GM23338 (cell line): ENCODE results near the gene RALGPS1. TPM values are rescaled to one million over a fixed set of nuclear protein-coding genes. Genes with fewer than 3 reads are reported as not detected.
A peak's percentile ranks its signal among the peaks of the same experiment; 100 is the strongest.

ENCODE experiments used
- ATAC-seq: fragments of 200-7000 bp; cut with Tn5 transposase; 3 replicates; pipeline ENCODE4 v1.9.1; 2020
- DNase-seq: peaks from one replicate; pipeline ENCODE4 v3.0.0-alpha.2; 2015; ENCODE audit warnings: low spot score
- H2AFZ ChIP-seq: fragments of 200-600 bp; sonication (generic); 2 replicates; pipeline ENCODE4 v1.8.0; 2016; ENCODE audit warnings: antibody characterized with exemption, mild to moderate bottlenecking, moderate library complexity
- H3F3A ChIP-seq: fragments of 200-600 bp; sonication (generic); replicated peaks from 2 replicates; pipeline ENCODE4 v1.8.0; 2017; ENCODE audit warnings: antibody characterized with exemption, mixed run types, low read depth
- H3K27ac ChIP-seq: fragments of 200-600 bp; sonication (generic); 2 replicates; pipeline ENCODE4 v1.6.1; 2016; ENCODE audit warnings: low read depth
- H3K27me3 ChIP-seq: fragments of 200-600 bp; sonication (generic); 2 replicates; pipeline ENCODE4 v1.8.0; 2016; ENCODE audit warnings: mild to moderate bottlenecking, mixed run types, moderate library complexity; ENCODE audit not compliant: insufficient read depth
- H3K36me3 ChIP-seq: fragments of 200-600 bp; sonication (generic); 2 replicates; pipeline ENCODE4 v1.8.0; 2016; ENCODE audit warnings: mild to moderate bottlenecking; ENCODE audit not compliant: insufficient read depth
- H3K4me1 ChIP-seq: fragments of 200-600 bp; sonication (generic); 2 replicates; pipeline ENCODE4 v1.8.0; 2016; ENCODE audit warnings: mild to moderate bottlenecking, moderate library complexity; ENCODE audit not compliant: insufficient read depth
- H3K4me2 ChIP-seq: fragments of 200-600 bp; sonication (generic); 2 replicates; pipeline ENCODE4 v1.7.1; 2017; ENCODE audit warnings: mixed run types
- H3K4me3 ChIP-seq: fragments of 200-600 bp; sonication (generic); 2 replicates; pipeline ENCODE4 v1.6.1; 2016; ENCODE audit warnings: mixed run types
- H3K79me2 ChIP-seq: fragments of 200-600 bp; sonication (generic); replicated peaks from 2 replicates; pipeline ENCODE4 v1.8.0; 2017; ENCODE audit warnings: mild to moderate bottlenecking; ENCODE audit not compliant: insufficient read depth
- H3K9me2 ChIP-seq: fragments of 200-600 bp; sonication (generic); 2 replicates; pipeline ENCODE4 v1.8.0; 2017; ENCODE audit not compliant: insufficient read depth
- H4K20me1 ChIP-seq: fragments of 200-600 bp; sonication (generic); replicated peaks from 2 replicates; pipeline ENCODE4 v1.8.0; 2017; ENCODE audit warnings: mild to moderate bottlenecking; ENCODE audit not compliant: insufficient read depth
- H3K27ac Mint-ChIP-seq: 2 replicates; pipeline ENCODE4 v1.8.0; 2020; ENCODE audit warnings: inconsistent platforms, mild to moderate bottlenecking, moderate library complexity, mixed read lengths
- H3K27me3 Mint-ChIP-seq: 3 replicates; pipeline ENCODE4 v1.8.0; 2022; ENCODE audit warnings: low read depth, mild to moderate bottlenecking, moderate library complexity, mixed read lengths, inconsistent platforms; ENCODE audit not compliant: insufficient read depth, poor library complexity
- H3K36me3 Mint-ChIP-seq: 3 replicates; pipeline ENCODE4 v1.8.0; 2021; ENCODE audit warnings: low read depth, mild to moderate bottlenecking, inconsistent platforms, moderate library complexity, mixed read lengths
- H3K4me1 Mint-ChIP-seq: 3 replicates; pipeline ENCODE4 v1.8.0; 2020; ENCODE audit warnings: mild to moderate bottlenecking, inconsistent platforms, mixed read lengths
- H3K4me3 Mint-ChIP-seq: 3 replicates; pipeline ENCODE4 v1.8.0; 2021; ENCODE audit warnings: moderate library complexity, mild to moderate bottlenecking, inconsistent platforms, mixed read lengths
- H3K9me3 Mint-ChIP-seq: 3 replicates; pipeline ENCODE4 v1.8.0; 2020; ENCODE audit warnings: moderate library complexity, mild to moderate bottlenecking, inconsistent platforms, mixed read lengths
- CREB1 ChIP-seq: fragments of 250-450 bp; sonication (Bioruptor Pico); IDR thresholded peaks from 2 replicates; pipeline ENCODE4 v1.5.0; 2020; ENCODE audit warnings: low read depth, mild to moderate bottlenecking, moderate library complexity
- EZH2 ChIP-seq: fragments of 200-600 bp; sonication (generic); IDR thresholded peaks from one replicate; pipeline ENCODE4 v1.8.0; 2017; ENCODE audit warnings: antibody characterized with exemption, mild to moderate bottlenecking, low read depth; ENCODE audit not compliant: unreplicated experiment
- EZH2phosphoT487 ChIP-seq: fragments of 200-600 bp; sonication (generic); IDR thresholded peaks from one replicate; pipeline ENCODE4 v1.8.1; 2018; ENCODE audit warnings: antibody characterized with exemption; ENCODE audit not compliant: unreplicated experiment
- JUNB ChIP-seq: IDR thresholded peaks from one replicate; pipeline ENCODE4 v1.6.1; 2016; ENCODE audit warnings: antibody characterized with exemption; ENCODE audit not compliant: unreplicated experiment
- NANOG ChIP-seq: IDR thresholded peaks from 2 replicates; pipeline ENCODE4 v1.6.1; 2016; ENCODE audit warnings: antibody characterized with exemption, borderline replicate concordance
- POLR2AphosphoS5 ChIP-seq: IDR thresholded peaks from 2 replicates; pipeline ENCODE4 v1.6.1; 2016; ENCODE audit warnings: antibody characterized with exemption, low read depth
- STAT1 ChIP-seq: IDR thresholded peaks from one replicate; pipeline ENCODE4 v1.6.1; 2016; ENCODE audit warnings: antibody characterized with exemption; ENCODE audit not compliant: unreplicated experiment
- polyA plus RNA-seq: library from polyadenylated mRNA; unstranded; fragments of >200 nt; fragmentation: Nextera tagmentation; extraction: Ambion mirVana; gene quantifications from 2 replicates; pipeline ENCODE4 v1.2.1, GENCODE V29; 2016
- total RNA-seq: library from RNA; depleted of rRNA; stranded (reverse); fragments of >200 nt; shearing (Covaris generic); gene quantifications from 2 replicates; pipeline ENCODE4 v1.2.3, GENCODE V29; 2014
- TF ChIP-seq, protein P1 (sequence below), 2 experiments: fragments of 200-600 bp in 1 of 2; sonication (generic) in 1 of 2; conservative IDR thresholded peaks; 2 replicates each; pipeline versions ENCODE4 v1.5.1 to v1.6.1; 2016 to 2017; ENCODE audit warnings: antibody characterized with exemption in 2 of 2, low read depth in 2 of 2, mild to moderate bottlenecking in 2 of 2, moderate library complexity in 1 of 2
- TF ChIP-seq, protein P2 (sequence below): IDR thresholded peaks from 2 replicates; pipeline ENCODE4 v1.6.1; 2016; ENCODE audit warnings: antibody characterized with exemption
- TF ChIP-seq, protein P3 (sequence below): IDR thresholded peaks from one replicate; pipeline ENCODE4 v1.6.1; 2018; ENCODE audit warnings: antibody characterized with exemption; ENCODE audit not compliant: unreplicated experiment

Gene RALGPS1
- total and polyA plus RNA-seq, 2 experiments from 2014 or later = 18.2 to 57.1 TPM

DNA sequence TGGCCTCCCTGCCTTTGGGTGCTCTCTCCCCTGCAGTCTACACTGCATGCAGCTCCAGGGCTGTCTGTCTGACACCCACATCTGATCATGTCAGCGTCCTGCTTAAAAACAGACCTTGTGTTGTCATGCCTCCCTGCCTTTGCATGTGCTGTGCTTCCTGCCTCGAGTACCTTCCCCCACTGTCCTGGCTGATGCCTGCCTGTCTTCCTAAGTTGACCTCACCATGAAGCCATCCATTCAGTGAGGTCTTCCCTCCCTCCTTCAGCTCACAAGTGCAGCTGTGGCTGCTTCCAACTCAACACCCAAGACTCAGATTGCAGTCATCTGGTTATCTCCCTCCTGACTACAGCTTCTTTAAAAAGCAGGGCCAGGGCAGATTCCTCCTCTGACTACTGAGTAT is 202.4 kb downstream of the RALGPS1 start:
- no peak overlapping the region for H3K4me3 ChIP-seq
- H3K27me3 Mint-ChIP-seq = peaks cover 9% of the 10 kb centered on the region
- H3K79me2 ChIP-seq = peaks cover 6% of the 10 kb centered on the region; the same call in 1 of the 2 replicates
- peak overlapping the region; percentile 13; the same call in 1 of the 2 replicates for H3K27ac Mint-ChIP-seq
- 0 out of 2 replicates have a peak, but pooled peaks cover 4% of the 10 kb centered on the region for H3K9me2 ChIP-seq
- H3K4me1 ChIP-seq = peaks cover 22% of the 10 kb centered on the region
- ATAC-seq (no peak), DNase-seq (no peak)
- H3K4me1 Mint-ChIP-seq = peaks cover 41% of the 10 kb centered on the region
- no peak overlapping the region for H3K4me3 Mint-ChIP-seq
- no peak overlapping the region for H3K27ac ChIP-seq
- no peaks in the 10 kb centered on the region for H3F3A ChIP-seq
- no peaks in the 10 kb centered on the region for H3K9me3 Mint-ChIP-seq
- TF ChIP-seq, protein P1, sequence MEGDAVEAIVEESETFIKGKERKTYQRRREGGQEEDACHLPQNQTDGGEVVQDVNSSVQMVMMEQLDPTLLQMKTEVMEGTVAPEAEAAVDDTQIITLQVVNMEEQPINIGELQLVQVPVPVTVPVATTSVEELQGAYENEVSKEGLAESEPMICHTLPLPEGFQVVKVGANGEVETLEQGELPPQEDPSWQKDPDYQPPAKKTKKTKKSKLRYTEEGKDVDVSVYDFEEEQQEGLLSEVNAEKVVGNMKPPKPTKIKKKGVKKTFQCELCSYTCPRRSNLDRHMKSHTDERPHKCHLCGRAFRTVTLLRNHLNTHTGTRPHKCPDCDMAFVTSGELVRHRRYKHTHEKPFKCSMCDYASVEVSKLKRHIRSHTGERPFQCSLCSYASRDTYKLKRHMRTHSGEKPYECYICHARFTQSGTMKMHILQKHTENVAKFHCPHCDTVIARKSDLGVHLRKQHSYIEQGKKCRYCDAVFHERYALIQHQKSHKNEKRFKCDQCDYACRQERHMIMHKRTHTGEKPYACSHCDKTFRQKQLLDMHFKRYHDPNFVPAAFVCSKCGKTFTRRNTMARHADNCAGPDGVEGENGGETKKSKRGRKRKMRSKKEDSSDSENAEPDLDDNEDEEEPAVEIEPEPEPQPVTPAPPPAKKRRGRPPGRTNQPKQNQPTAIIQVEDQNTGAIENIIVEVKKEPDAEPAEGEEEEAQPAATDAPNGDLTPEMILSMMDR (conservative IDR thresholded peaks at IDR 0.05; ENCODE audit: low read depth in 2 of 2) = no peak
- no peak for TF ChIP-seq EZH2
- H3K4me2 ChIP-seq = no peak overlapping the region
- H3K36me3 Mint-ChIP-seq = no peaks in the 10 kb centered on the region
- H3K27me3 ChIP-seq = no peaks in the 10 kb centered on the region
- no peaks in the 10 kb centered on the region for H3K36me3 ChIP-seq
- H2AFZ ChIP-seq = no peak overlapping the region
- H4K20me1 ChIP-seq = no peaks in the 10 kb centered on the region; the same call in 1 of the 2 replicates

DNA sequence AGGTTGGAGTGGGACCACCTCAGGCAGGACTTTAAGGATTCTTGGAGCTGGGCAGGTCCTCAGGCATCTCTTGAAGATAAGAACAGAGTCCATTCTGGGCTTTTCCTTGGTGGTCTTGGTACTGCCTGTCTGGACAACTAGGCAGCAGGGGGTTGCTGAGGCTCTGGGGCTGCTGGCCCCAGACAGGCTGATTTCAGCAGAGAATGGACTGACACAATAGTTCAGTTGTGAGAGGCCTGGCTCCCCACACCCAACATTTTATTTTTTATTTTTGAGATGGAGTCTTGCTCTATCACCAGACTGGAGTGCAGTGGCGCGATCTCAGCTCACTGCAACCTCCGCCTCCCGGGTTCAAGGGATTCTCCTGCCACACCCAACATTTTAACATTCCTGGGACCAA is 203.2 kb downstream of the RALGPS1 start:
- no peaks in the 10 kb centered on the region for H3K36me3 ChIP-seq
- H3K4me1 ChIP-seq = peaks cover 21% of the 10 kb centered on the region
- H3K27me3 ChIP-seq = no peaks in the 10 kb centered on the region
- peaks cover 33% of the 10 kb centered on the region for H3K4me1 Mint-ChIP-seq
- H3K79me2 ChIP-seq = peaks cover 6% of the 10 kb centered on the region; the same call in 1 of the 2 replicates
- H2AFZ ChIP-seq = no peak overlapping the region
- H3K4me3 ChIP-seq = no peak overlapping the region
- no peak overlapping the region for H3K4me3 Mint-ChIP-seq
- no peaks in the 10 kb centered on the region for H3K36me3 Mint-ChIP-seq
- H3K9me3 Mint-ChIP-seq = no peaks in the 10 kb centered on the region
- no peak overlapping the region for H3K4me2 ChIP-seq
- H3K27ac Mint-ChIP-seq = no peak overlapping the region
- no peaks in the 10 kb centered on the region for H3F3A ChIP-seq
- DNase-seq (no peak), ATAC-seq (no peak)
- no peaks in the 10 kb centered on the region; the same call in 1 of the 2 replicates for H4K20me1 ChIP-seq
- no peak overlapping the region for H3K27ac ChIP-seq
- 0 out of 2 replicates have a peak, but pooled peaks cover 4% of the 10 kb centered on the region for H3K9me2 ChIP-seq
- H3K27me3 Mint-ChIP-seq = peaks cover 9% of the 10 kb centered on the region
- TF ChIP-seq NANOG (no peak), POLR2AphosphoS5 (no peak), JUNB (no peak), EZH2phosphoT487 (no peak), STAT1 (no peak), CREB1 (no peak)
- TF ChIP-seq, protein P2, sequence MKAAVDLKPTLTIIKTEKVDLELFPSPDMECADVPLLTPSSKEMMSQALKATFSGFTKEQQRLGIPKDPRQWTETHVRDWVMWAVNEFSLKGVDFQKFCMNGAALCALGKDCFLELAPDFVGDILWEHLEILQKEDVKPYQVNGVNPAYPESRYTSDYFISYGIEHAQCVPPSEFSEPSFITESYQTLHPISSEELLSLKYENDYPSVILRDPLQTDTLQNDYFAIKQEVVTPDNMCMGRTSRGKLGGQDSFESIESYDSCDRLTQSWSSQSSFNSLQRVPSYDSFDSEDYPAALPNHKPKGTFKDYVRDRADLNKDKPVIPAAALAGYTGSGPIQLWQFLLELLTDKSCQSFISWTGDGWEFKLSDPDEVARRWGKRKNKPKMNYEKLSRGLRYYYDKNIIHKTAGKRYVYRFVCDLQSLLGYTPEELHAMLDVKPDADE = no peak
- TF ChIP-seq, protein P3, sequence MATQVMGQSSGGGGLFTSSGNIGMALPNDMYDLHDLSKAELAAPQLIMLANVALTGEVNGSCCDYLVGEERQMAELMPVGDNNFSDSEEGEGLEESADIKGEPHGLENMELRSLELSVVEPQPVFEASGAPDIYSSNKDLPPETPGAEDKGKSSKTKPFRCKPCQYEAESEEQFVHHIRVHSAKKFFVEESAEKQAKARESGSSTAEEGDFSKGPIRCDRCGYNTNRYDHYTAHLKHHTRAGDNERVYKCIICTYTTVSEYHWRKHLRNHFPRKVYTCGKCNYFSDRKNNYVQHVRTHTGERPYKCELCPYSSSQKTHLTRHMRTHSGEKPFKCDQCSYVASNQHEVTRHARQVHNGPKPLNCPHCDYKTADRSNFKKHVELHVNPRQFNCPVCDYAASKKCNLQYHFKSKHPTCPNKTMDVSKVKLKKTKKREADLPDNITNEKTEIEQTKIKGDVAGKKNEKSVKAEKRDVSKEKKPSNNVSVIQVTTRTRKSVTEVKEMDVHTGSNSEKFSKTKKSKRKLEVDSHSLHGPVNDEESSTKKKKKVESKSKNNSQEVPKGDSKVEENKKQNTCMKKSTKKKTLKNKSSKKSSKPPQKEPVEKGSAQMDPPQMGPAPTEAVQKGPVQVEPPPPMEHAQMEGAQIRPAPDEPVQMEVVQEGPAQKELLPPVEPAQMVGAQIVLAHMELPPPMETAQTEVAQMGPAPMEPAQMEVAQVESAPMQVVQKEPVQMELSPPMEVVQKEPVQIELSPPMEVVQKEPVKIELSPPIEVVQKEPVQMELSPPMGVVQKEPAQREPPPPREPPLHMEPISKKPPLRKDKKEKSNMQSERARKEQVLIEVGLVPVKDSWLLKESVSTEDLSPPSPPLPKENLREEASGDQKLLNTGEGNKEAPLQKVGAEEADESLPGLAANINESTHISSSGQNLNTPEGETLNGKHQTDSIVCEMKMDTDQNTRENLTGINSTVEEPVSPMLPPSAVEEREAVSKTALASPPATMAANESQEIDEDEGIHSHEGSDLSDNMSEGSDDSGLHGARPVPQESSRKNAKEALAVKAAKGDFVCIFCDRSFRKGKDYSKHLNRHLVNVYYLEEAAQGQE = no peak
